PC-9 (cell line): ENCODE data around the gene PGAP3. TPM values are rescaled to one million over a fixed set of nuclear protein-coding genes. Genes with fewer than 3 reads are reported as not detected.

Experiments used
- BruUV-seq: library from RNA; stranded (reverse); fragments of 400-500 nt; replicated peaks from 2 replicates; lab custom pipeline; 2021; lab: Mats Ljungman, UMichigan
- CTCF ChIA-PET: fragments of 300-600 bp; sonication (Branson Sonifier 250); formaldehyde crosslinking; loops from one replicate; lab custom pipeline; 2022; ENCODE audit warnings: antibody characterized with exemption; lab: Charles Lee
- POLR2A ChIA-PET: fragments of 300-600 bp; sonication (Branson Sonifier 250); formaldehyde crosslinking; loops from one replicate; lab custom pipeline; 2022; ENCODE audit warnings: antibody characterized with exemption; ENCODE audit not compliant: unreplicated experiment; lab: Charles Lee
- DNase-seq, 2 experiments: peaks; one replicate each; pipeline versions ENCODE4 v3.0.0 to v3.0.0-alpha.2; 2015 to 2022; ENCODE audit warnings: mixed read lengths in 1 of 2
- H2AFZ ChIP-seq: fragments of 200-600 bp; sonication (generic); 2 replicates; pipeline ENCODE4 v1.8.1; 2017; ENCODE audit warnings: antibody characterized with exemption
- H3F3A ChIP-seq: fragments of 200-600 bp; sonication (generic); 2 replicates; pipeline ENCODE4 v1.8.1; 2017; ENCODE audit warnings: antibody characterized with exemption, mild to moderate bottlenecking, low read depth; ENCODE audit not compliant: insufficient read depth
- H3K27ac ChIP-seq: fragments of 200-600 bp; sonication (generic); 2 replicates; pipeline ENCODE4 v1.6.1; 2016; ENCODE audit warnings: mixed run types
- H3K27me3 ChIP-seq: fragments of 200-600 bp; sonication (generic); 2 replicates; pipeline ENCODE4 v1.6.1; 2016; ENCODE audit warnings: low read depth, mixed run types; ENCODE audit not compliant: insufficient read depth
- H3K36me3 ChIP-seq: fragments of 200-600 bp; sonication (generic); 2 replicates; pipeline ENCODE4 v1.6.1; 2016; ENCODE audit warnings: low read depth, mixed run types
- H3K4me1 ChIP-seq: fragments of 200-600 bp; sonication (generic); replicated peaks from 2 replicates; pipeline ENCODE4 v1.6.1; 2016; ENCODE audit warnings: mixed run types; ENCODE audit not compliant: insufficient read depth
- H3K4me2 ChIP-seq: fragments of 200-600 bp; sonication (generic); 2 replicates; pipeline ENCODE4 v1.6.1; 2017; ENCODE audit warnings: mixed run types
- H3K4me3 ChIP-seq: fragments of 200-600 bp; sonication (generic); 2 replicates; pipeline ENCODE4 v1.6.1; 2016; ENCODE audit warnings: mixed run types
- H3K79me2 ChIP-seq: fragments of 200-600 bp; sonication (generic); 2 replicates; pipeline ENCODE4 v1.6.1; 2017; ENCODE audit warnings: low read depth, mixed run types
- H3K9me2 ChIP-seq: fragments of 200-600 bp; sonication (generic); 2 replicates; pipeline ENCODE4 v1.8.1; 2017; ENCODE audit warnings: mild to moderate bottlenecking; ENCODE audit not compliant: insufficient read depth
- H3K9me3 ChIP-seq: fragments of 200-600 bp; sonication (generic); 2 replicates; pipeline ENCODE4 v1.8.1; 2016; ENCODE audit warnings: low read depth; ENCODE audit not compliant: insufficient read depth
- H4K20me1 ChIP-seq: fragments of 200-600 bp; sonication (generic); 2 replicates; pipeline ENCODE4 v1.8.1; 2017; ENCODE audit not compliant: insufficient read depth
- CTCF ChIP-seq: fragments of 200-600 bp; sonication (generic); conservative IDR thresholded peaks from 2 replicates; pipeline ENCODE4 v1.6.1; 2017; ENCODE audit warnings: mixed run types, antibody characterized with exemption, mild to moderate bottlenecking, moderate library complexity
- EZH2 ChIP-seq: fragments of 200-600 bp; sonication (generic); IDR thresholded peaks from 2 replicates; pipeline ENCODE4 v1.8.0; 2017; ENCODE audit warnings: antibody characterized with exemption, low read depth
- intact Hi-C: fragments of 100-400 bp; cut with micrococcal nuclease; formaldehyde crosslinking; loops from one replicate; pipeline ENCODE4 v1.10.0; 2022; ENCODE audit not compliant: unreplicated experiment
- total RNA-seq: library from RNA; stranded (reverse); gene quantifications from 2 replicates; pipeline ENCODE4 v1.2.3, GENCODE V29; 2021

The PGAP3 gene
- total RNA-seq, 1 experiment from 2014 or later, result 15.0 TPM

GRCh38 chr17:39667262-39667944, 20.5 kb downstream of the PGAP3 start:
- ChIA-PET POLR2A (interaction anchor here (0.6 kb wide), 2 partner anchors 8 to 214 kb away, joined by 3 to 4 read pairs; no protein-coding TSS in a partner anchor), CTCF (interaction anchor here (0.5 to 0.6 kb wide), 2 partner anchors 13 to 62 kb away, joined by 3 read pairs; no protein-coding TSS in a partner anchor)
- intact Hi-C loops, result no loop called here
- H3K4me1 ChIP-seq, result peaks cover 35% of the 10 kb centered on the region
- BruUV-seq, result no TSS peak
- peak overlapping the region; percentile 83; the same call in 1 of the 2 replicates for H3K4me2 ChIP-seq
- H3F3A ChIP-seq, result peaks cover 23% of the 10 kb centered on the region; the same call in 1 of the 2 replicates
- no peaks in the 10 kb centered on the region for H3K27me3 ChIP-seq
- H3K9me2 ChIP-seq, result no peaks in the 10 kb centered on the region
- peak in 1 of 2 experiments; percentile 27 for DNase-seq
- no peak overlapping the region for H3K4me3 ChIP-seq
- TF ChIP-seq CTCF (no peak), EZH2 (no peak)
- no peak overlapping the region for H3K27ac ChIP-seq
- no peaks in the 10 kb centered on the region for H3K79me2 ChIP-seq
- no peak overlapping the region for H2AFZ ChIP-seq
- H3K9me3 ChIP-seq, result no peaks in the 10 kb centered on the region
- no peaks in the 10 kb centered on the region for H4K20me1 ChIP-seq
- no peaks in the 10 kb centered on the region for H3K36me3 ChIP-seq

- Histone ChIP-seq H3K4me2 (peak overlapping the region; percentile 22; the same call in 1 of the 2 replicates), H3K9me2 (no peaks in the 10 kb centered on the region), H3K36me3 (no peaks in the 10 kb centered on the region), H3K27me3 (no peaks in the 10 kb centered on the region), H3K27ac (no peak overlapping the region), H2AFZ (no peak overlapping the region), H3K4me3 (no peak overlapping the region), H4K20me1 (no peaks in the 10 kb centered on the region), H3K9me3 (no peaks in the 10 kb centered on the region), H3F3A (peaks cover 23% of the 10 kb centered on the region; the same call in 1 of the 2 replicates), H3K4me1 (peaks cover 35% of the 10 kb centered on the region), H3K79me2 (no peaks in the 10 kb centered on the region)
- ChIA-PET CTCF (interaction anchor here (0.6 kb wide), 2 partner anchors 12 to 63 kb away, joined by 3 read pairs; no protein-coding TSS in a partner anchor), POLR2A (interaction anchor here (0.6 kb wide), 2 partner anchors 9 to 215 kb away, joined by 3 to 4 read pairs; no protein-coding TSS in a partner anchor)
- BruUV-seq, result no TSS peak
- peak in 1 of 2 experiments; percentile 22 for DNase-seq
- intact Hi-C loops, result no loop called here
- TF ChIP-seq CTCF (no peak), EZH2 (no peak)
These were observed 21.1 kb downstream of the PGAP3 start for GRCh38 chr17:39666601-39667261.

- BruUV-seq, result no TSS peak
- H3K36me3 ChIP-seq, result no peaks in the 10 kb centered on the region
- no peaks in the 10 kb centered on the region for H4K20me1 ChIP-seq
- DNase-seq, result no peak
- peaks cover 27% of the 10 kb centered on the region for H3F3A ChIP-seq
- ChIA-PET POLR2A (no interaction called here), CTCF (interaction anchor here (0.6 kb wide), 1 partner anchor 63 kb away, joined by 3 read pairs; no protein-coding TSS in a partner anchor)
- H3K9me2 ChIP-seq, result no peaks in the 10 kb centered on the region
- no peaks in the 10 kb centered on the region for H3K79me2 ChIP-seq
- intact Hi-C loops, result no loop called here
- no peak overlapping the region for H2AFZ ChIP-seq
- no peaks in the 10 kb centered on the region for H3K27me3 ChIP-seq
- H3K27ac ChIP-seq, result no peak overlapping the region
- H3K4me3 ChIP-seq, result no peak overlapping the region
- peaks cover 35% of the 10 kb centered on the region for H3K4me1 ChIP-seq
- no peaks in the 10 kb centered on the region for H3K9me3 ChIP-seq
- TF ChIP-seq EZH2 (no peak), CTCF (no peak)
- H3K4me2 ChIP-seq, result no peak overlapping the region
These were observed 21.6 kb downstream of the PGAP3 start for GRCh38 chr17:39666231-39666600.
